ENCODE results near the gene LARP1.

- TF ChIP-seq POLR2AphosphoS5 (IDR thresholded peaks at IDR 0.05) (no peak), CTCF (IDR thresholded peaks at IDR 0.05) (no peak), EP300 (IDR thresholded peaks at IDR 0.05) (no peak), POLR2A (IDR thresholded peaks at IDR 0.05; ENCODE audit: low read depth) (no peak)
Observed at GRCh38 chr5:154780128-154780527, 25.0 kb downstream of the LARP1 start.

Data from esophagus muscularis mucosa (tissue), 4 donors.